Hippocampal formation (tissue), 2 donors: ENCODE results near the gene ENPP1.

Source experiments
- DNase-seq, 2 donors: peaks; one replicate each; lab custom pipeline; 2025; lab: John Stamatoyannopoulos, UW

Gene ENPP1

DNA sequence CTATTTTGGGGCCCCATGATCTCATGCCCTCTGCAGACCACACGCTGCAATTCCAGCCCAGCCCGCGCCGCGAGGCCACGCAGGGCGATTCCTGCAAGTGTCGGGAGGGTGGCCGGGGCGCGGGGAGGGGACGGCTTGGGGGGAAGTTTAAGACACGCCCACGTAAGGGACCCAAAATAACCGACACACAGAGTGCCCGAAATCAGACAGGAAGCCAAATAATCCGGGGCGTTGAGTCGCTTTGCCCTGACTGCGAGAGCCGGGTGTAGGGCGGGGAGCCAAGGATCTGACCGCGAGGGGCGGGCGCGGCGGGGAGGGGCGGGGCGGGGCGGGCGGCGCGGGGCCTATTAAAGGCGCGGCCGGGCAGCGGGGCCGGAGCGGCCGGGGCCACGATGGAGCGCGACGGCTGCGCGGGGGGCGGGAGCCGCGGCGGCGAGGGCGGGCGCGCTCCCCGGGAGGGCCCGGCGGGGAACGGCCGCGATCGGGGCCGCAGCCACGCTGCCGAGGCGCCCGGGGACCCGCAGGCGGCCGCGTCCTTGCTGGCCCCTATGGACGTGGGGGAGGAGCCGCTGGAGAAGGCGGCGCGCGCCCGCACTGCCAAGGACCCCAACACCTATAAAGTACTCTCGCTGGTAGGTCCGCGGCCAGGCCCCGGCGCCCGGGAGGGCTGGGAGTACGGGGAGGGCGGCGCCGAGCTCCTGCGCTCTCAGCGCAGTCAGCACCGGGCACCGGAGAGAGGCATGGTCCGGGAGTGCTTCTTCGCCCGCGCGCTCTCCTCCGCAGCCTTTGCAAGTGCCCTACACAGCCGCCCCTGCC, at the start of gene ENPP1:
ENPP1 (plus strand) TSS at position 377 of the 816 bp plus-strand sequence; CDS start at position 393, 16 bp downstream.
- DNase-seq, result peak; percentile 57 to 78

- no peak for DNase-seq
Observed at GRCh38 chr6:131758920-131759319, 48.9 kb upstream of the ENPP1 start.

- DNase-seq, result no peak
Observed at GRCh38 chr6:131761060-131761761, 46.6 kb upstream of the ENPP1 start.

DNA sequence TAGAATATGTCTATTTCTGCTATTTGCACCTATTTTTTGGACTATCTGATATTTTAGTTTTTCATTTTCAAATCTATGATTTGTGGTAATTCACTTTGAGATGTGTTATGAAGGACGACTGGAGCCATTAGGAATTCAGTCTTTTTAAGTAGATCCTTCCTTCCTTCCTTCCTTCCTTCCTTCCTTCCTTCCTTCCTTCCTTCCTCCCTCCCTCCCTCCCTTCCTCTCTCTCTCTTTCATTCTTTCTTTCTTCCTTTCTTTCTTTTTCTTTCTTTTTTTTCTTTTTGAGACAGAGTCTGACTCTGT, 46.1 kb upstream of the ENPP1 start:
- DNase-seq, result no peak

DNA sequence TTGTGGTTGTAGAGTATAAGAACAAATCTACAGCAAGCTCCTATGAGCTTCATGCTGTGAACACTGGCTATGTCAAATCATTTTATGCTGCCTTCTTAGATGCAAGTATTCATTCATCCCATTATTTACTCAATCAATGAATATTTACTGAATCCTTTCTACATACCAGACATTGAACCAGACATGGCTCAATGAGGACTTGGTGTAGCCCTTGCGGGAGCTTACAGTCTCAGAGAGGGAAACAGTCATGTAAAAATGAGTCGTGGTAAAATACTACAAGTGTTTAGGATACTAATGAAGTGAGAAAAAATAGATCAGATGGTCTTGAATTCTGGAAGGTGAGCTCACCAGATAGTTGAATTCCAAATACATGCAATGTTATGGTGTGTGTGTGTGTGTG, 44.8 kb upstream of the ENPP1 start:
- DNase-seq, result no peak

- no peak for DNase-seq
Observed at GRCh38 chr6:131763749-131764148, 44.1 kb upstream of the ENPP1 start.

DNA sequence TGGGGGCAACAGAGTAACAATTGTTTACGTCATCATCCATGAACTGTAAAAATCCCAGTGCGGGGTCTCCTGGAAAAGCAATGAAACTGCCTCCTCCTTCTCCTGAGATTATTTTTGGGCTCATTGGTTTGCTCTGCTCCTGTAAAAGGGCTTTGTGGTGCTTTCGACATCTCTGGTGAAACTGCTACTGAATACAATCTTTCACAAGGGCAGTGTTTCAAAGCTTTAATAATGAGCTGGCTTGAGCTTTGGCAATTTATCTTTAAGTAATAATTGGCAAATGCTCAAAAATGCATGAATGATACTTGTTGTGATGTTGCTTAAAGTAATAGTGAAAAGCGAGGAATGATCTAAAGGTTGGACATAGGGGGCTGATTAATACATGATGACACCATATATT, 43.5 kb upstream of the ENPP1 start:
- DNase-seq, result no peak

- DNase-seq, result no peak
Observed at GRCh38 chr6:131765081-131765803, 42.6 kb upstream of the ENPP1 start.

GRCh38 chr6:131765804-131766135, 42.0 kb upstream of the ENPP1 start:
- DNase-seq, result no peak

DNA sequence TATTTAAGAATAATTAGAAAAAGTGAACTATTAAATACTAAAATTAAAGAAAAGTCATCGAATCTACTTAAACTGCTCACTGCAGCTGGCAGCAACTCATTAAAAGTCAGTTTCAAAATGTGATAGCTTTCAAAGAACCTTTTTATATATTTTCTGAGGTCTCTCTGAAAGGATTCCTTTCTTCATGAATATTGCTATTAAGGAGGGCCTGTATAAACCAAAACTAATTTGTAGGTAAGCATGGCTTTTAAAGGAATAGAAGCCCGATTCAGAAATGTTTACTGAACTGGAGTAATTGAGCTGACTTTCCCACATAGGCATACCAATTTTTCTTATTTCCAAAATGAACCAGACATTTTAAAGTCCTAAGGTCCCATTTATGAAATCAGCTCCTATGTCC, 41.2 kb upstream of the ENPP1 start:
- DNase-seq, result no peak

- no peak for DNase-seq
Observed at GRCh38 chr6:131768964-131769363, 38.9 kb upstream of the ENPP1 start.

DNA sequence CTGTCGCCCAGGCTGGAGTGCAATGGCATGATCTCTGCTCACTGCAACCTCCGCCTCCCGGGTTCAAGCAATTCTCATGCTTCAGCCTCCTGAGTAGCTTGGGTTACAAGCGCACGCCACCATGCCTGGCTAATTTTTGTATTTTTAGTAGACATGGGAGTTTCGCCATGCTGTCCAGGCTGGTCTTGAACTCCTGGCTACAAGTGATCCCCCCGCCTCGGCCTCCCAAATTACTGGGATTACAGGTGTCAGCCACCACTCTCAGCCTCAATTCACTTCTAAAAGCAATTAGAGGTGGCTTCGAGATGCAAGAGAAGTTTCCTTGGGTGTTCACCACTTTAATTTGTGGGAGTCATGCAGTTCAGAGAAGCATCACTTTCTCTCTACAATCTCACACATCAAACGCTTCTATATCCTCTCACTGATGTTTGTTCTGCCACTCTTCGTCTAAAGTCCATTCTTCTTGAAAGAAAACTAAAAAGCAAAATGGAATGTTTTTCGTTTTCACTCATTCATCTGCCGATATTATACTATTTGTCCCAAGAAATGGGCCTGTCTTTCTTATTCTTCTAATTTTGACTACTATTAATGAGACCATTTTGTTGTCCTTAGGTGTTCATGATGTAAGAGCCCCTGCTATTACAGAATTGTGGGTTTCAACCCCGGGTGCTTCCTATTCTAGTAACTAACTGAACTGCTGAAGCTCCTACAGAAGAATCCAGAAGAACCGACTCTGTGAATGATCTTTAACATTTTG, 38.3 kb upstream of the ENPP1 start:
- DNase-seq, result no peak

- no peak for DNase-seq
Observed at GRCh38 chr6:131770776-131771175, 37.0 kb upstream of the ENPP1 start.

GRCh38 chr6:131773284-131773950, 34.4 kb upstream of the ENPP1 start:
- DNase-seq, result no peak

DNA sequence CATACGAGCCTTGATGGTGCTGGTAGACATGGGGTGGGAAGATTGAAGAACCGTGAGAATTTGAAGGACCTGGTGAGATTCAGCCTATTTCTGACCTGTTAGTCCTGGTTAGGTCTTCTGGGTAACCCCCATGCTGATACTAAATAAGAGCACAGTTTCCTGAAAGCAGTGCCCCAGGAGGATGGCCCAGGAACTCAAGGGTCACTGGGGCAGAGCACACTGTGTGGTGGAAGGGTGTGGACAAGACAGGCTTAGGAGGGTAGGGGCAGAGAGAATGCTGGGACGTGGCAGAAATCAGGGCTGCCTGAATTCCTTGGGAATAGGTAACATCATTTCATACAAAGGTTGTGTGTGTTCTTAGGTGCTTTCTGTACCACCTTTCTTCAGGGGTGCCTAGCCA, 31.9 kb upstream of the ENPP1 start:
- no peak for DNase-seq

DNA sequence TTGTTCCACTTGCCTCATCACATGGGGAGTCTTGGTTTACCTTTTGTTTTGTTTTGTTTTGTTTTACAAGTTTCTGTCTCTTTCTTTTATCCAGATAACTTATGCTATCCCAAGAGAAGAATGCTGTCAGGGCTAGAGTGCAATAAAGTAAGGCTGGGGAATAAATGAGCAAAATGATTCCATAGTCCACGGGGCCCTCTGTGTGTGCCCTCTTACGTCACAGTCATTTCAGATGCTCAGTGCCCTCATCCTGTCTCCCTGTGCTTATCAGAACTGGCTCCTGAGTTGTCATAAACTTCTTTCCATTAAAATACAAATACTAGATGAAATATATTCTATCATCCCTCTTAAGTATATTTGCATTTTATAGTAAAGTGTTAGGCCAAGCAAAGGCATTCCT, 30.8 kb upstream of the ENPP1 start:
- DNase-seq, result no peak

DNA sequence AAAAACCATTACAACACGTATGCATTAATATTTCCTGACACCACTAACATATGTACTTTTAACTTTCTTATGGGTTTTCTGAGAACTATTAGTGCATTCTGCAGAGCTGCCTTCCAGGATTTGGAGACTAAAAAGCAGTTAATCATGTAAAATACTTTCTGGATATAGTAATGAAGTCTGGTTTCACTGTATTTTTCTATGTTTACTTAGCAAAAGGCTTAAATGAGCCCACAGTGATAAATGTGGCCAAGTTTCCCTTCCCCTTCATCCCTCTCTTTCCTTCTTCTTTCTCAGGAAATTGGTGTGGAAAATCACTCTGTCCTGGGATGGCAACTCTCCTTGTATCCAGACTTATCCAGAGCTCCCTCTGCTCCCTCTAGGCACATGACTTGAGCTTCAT, 29.7 kb upstream of the ENPP1 start:
- no peak for DNase-seq

- no peak for DNase-seq
Observed at GRCh38 chr6:131779304-131779703, 28.5 kb upstream of the ENPP1 start.

GRCh38 chr6:131780600-131780999, 27.2 kb upstream of the ENPP1 start:
- DNase-seq, result no peak

GRCh38 chr6:131781687-131782086, 26.1 kb upstream of the ENPP1 start:
- no peak for DNase-seq

- DNase-seq, result no peak
Observed at GRCh38 chr6:131782764-131783163, 25.1 kb upstream of the ENPP1 start.

DNA sequence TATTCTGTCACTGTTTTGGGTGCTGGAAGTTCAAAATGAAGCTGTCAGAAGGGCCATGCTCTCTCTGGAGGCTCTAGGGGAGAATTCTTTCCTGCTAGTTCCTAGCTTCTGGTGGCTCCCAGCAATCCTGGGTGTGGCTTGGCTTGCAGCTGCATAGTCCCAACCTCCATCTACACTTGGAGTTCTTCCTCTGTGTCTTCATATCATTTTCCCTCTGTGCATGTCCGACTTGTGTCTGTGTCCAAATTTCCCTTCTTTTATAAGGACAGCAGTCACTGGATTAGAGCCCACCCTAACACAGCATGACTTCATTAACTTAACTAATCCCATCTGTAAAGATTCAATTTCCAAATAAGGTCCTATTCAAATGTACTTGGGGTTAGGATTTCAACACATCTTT, 23.3 kb upstream of the ENPP1 start:
- DNase-seq, result no peak
